NT2/D1 (cell line): ENCODE results near the gene KPNB1.

Experiments used
- DNase-seq: peaks from one replicate; pipeline ENCODE4 v3.0.0-alpha.2; 2011; ENCODE audit warnings: low read depth, low spot score
- H3K27me3 ChIP-seq: 2 replicates; pipeline ENCODE4 v1.6.0; 2011; ENCODE audit warnings: mild to moderate bottlenecking; ENCODE audit not compliant: insufficient read length, insufficient read depth
- H3K36me3 ChIP-seq: 2 replicates; pipeline ENCODE4 v1.6.1; 2011; ENCODE audit warnings: mild to moderate bottlenecking, low read length, mixed read lengths; ENCODE audit not compliant: insufficient read depth, insufficient read length
- H3K4me1 ChIP-seq: 2 replicates; pipeline ENCODE4 v1.5.1; 2011; ENCODE audit not compliant: insufficient read depth, insufficient read length
- H3K4me3 ChIP-seq: 2 replicates; pipeline ENCODE4 v1.5.1; 2011; ENCODE audit warnings: low read depth; ENCODE audit not compliant: insufficient read length
- H3K9ac ChIP-seq: 2 replicates; pipeline ENCODE4 v1.6.0; 2011; ENCODE audit warnings: low read depth; ENCODE audit not compliant: insufficient read length
- H3K9me3 ChIP-seq: 2 replicates; pipeline ENCODE4 v1.5.1; 2011; ENCODE audit warnings: mild to moderate bottlenecking, low read length; ENCODE audit not compliant: insufficient read depth
- SUZ12 ChIP-seq: IDR thresholded peaks from 2 replicates; pipeline ENCODE4 v1.6.1; 2011; ENCODE audit not compliant: insufficient read length, insufficient read depth; ENCODE audit errors: extremely low read depth
- YY1 ChIP-seq: IDR thresholded peaks from 2 replicates; pipeline ENCODE4 v1.6.1; 2011; ENCODE audit not compliant: insufficient read length, insufficient read depth
- ZNF274 ChIP-seq: IDR thresholded peaks from 2 replicates; pipeline ENCODE4 v1.6.1; 2011; ENCODE audit warnings: mild to moderate bottlenecking, low read depth, low read length

The KPNB1 gene

DNA sequence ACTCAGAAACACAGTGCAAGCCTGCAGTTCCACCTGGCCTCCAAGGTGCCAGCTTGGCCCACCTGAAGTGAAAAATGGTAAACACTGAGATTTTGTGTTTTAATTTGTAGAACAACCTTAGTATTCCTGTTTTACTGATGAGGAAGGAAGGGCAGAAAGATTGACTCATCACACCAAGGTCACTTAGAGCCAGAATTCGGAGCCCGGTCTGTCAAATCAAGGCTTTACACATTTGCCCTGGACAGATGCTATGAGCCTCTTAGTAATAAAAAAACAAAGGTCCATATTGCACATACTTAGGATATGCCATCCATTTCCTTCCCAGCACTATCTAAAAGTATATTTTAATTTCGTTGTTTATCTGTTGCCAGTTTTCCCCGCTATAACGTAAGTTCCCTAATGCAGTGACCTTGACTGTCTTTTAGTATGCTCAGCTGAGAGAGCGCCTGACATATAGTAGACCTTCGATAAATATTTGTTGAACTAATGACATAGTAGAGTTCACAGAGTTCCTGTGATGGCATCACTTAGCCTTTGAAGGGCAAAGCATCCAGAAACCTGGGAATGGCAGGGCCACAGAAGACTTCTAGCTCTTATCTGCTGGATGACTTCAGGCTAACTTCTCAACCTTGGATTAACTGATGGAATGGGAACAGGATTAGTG is 37.1 kb downstream of the KPNB1 start:
- no peaks in the 10 kb centered on the region for H3K9me3 ChIP-seq
- H3K4me1 ChIP-seq, result peaks cover 8% of the 10 kb centered on the region
- H3K4me3 ChIP-seq, result no peak overlapping the region
- DNase-seq, result no peak
- no peaks in the 10 kb centered on the region for H3K27me3 ChIP-seq
- TF ChIP-seq YY1 (no peak), ZNF274 (no peak), SUZ12 (no peak)
- no peak overlapping the region for H3K9ac ChIP-seq
- H3K36me3 ChIP-seq, result peaks cover 35% of the 10 kb centered on the region

GRCh38 chr17:47687328-47687690 is 37.6 kb downstream of the KPNB1 start:
- Histone ChIP-seq H3K27me3 (no peaks in the 10 kb centered on the region), H3K36me3 (peaks cover 30% of the 10 kb centered on the region), H3K9ac (no peak overlapping the region), H3K4me1 (peaks cover 13% of the 10 kb centered on the region), H3K9me3 (no peaks in the 10 kb centered on the region), H3K4me3 (no peak overlapping the region)
- TF ChIP-seq ZNF274 (no peak), YY1 (no peak), SUZ12 (no peak)
- no peak for DNase-seq

GRCh38 chr17:47687748-47688147 is 38.0 kb downstream of the KPNB1 start:
- Histone ChIP-seq H3K27me3 (no peaks in the 10 kb centered on the region), H3K4me1 (peaks cover 13% of the 10 kb centered on the region), H3K36me3 (peaks cover 25% of the 10 kb centered on the region), H3K9me3 (no peaks in the 10 kb centered on the region), H3K9ac (no peak overlapping the region), H3K4me3 (no peak overlapping the region)
- peak; percentile 38 for DNase-seq
- TF ChIP-seq ZNF274, result no peak
- TF ChIP-seq YY1, result no peak
- TF ChIP-seq SUZ12, result no peak

DNA sequence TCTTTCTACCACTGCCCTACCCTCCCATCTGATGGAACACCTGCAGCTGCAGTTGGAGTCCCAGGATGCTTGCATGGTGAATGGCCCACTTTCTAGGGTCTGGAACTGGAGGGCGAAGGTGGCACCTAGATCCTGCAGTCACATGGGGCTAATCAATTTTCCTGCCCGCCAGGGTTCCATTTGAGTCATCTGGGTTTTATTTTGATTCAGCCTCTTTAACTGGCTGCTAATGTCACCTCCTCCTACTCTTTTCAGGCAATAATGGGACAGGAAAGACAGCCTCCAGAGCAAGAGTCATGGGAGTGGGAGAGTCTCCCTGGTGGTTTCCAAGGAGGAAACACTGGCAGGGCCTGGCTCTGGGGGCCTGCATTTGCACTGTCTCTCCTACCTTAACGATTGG is 40.4 kb downstream of the KPNB1 start:
- H3K4me3 ChIP-seq, result no peak overlapping the region
- peaks cover 9% of the 10 kb centered on the region for H3K36me3 ChIP-seq
- no peaks in the 10 kb centered on the region for H3K9me3 ChIP-seq
- peaks cover 13% of the 10 kb centered on the region for H3K4me1 ChIP-seq
- H3K9ac ChIP-seq, result no peak overlapping the region
- no peak for DNase-seq
- no peaks in the 10 kb centered on the region for H3K27me3 ChIP-seq
- TF ChIP-seq SUZ12 (no peak), YY1 (no peak), ZNF274 (no peak)

GRCh38 chr17:47692137-47692894 is 42.6 kb downstream of the KPNB1 start:
- Histone ChIP-seq H3K36me3 (peaks cover 11% of the 10 kb centered on the region), H3K4me1 (peaks cover 22% of the 10 kb centered on the region), H3K27me3 (no peaks in the 10 kb centered on the region), H3K4me3 (no peak overlapping the region), H3K9me3 (no peaks in the 10 kb centered on the region), H3K9ac (no peak overlapping the region)
- TF ChIP-seq SUZ12 (no peak), ZNF274 (no peak), YY1 (no peak)
- no peak for DNase-seq

GRCh38 chr17:47692895-47693730 is 43.4 kb downstream of the KPNB1 start:
- H3K36me3 ChIP-seq, result peaks cover 15% of the 10 kb centered on the region
- H3K27me3 ChIP-seq, result no peaks in the 10 kb centered on the region
- TF ChIP-seq YY1 (no peak), ZNF274 (no peak)
- H3K9ac ChIP-seq, result peak overlapping the region; percentile 64
- peak overlapping the region; percentile 27 for H3K4me3 ChIP-seq
- H3K9me3 ChIP-seq, result no peaks in the 10 kb centered on the region
- no peak for DNase-seq
- H3K4me1 ChIP-seq, result peaks cover 22% of the 10 kb centered on the region
